Measurements from ENCODE around the gene PADI2.

The PADI2 gene

GRCh38 chr1:17155257-17155920 is 36.1 kb upstream of the PADI2 start:
- TF ChIP-seq, protein P1, sequence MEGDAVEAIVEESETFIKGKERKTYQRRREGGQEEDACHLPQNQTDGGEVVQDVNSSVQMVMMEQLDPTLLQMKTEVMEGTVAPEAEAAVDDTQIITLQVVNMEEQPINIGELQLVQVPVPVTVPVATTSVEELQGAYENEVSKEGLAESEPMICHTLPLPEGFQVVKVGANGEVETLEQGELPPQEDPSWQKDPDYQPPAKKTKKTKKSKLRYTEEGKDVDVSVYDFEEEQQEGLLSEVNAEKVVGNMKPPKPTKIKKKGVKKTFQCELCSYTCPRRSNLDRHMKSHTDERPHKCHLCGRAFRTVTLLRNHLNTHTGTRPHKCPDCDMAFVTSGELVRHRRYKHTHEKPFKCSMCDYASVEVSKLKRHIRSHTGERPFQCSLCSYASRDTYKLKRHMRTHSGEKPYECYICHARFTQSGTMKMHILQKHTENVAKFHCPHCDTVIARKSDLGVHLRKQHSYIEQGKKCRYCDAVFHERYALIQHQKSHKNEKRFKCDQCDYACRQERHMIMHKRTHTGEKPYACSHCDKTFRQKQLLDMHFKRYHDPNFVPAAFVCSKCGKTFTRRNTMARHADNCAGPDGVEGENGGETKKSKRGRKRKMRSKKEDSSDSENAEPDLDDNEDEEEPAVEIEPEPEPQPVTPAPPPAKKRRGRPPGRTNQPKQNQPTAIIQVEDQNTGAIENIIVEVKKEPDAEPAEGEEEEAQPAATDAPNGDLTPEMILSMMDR (conservative IDR thresholded peaks at IDR 0.05; ENCODE audit: low read length) = no peak
- no peak for DNase-seq (ENCODE audit: low read depth)

DNA sequence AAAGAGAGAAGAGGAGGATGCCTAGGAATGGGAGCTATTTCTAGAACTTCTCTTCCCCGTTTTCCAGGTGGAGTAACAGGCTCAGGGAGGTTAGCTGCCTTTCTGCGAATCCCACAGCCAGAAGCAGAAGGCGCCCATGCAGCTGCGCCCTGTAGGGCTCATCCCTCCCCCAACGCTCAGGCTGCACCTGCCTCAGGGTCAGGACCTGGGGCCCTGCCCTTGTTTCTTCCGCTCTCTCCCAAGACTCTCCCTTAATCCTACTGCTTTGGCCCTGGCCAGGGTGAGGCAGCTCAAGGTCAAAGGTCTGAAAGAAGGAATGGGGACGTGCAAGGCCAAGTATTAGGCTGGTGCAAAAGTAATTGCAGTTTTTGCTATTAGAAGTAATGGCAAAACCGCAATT is 30.5 kb upstream of the PADI2 start:
- no peak overlapping the region for H3K4me3 ChIP-seq (ENCODE audit: low read length)
- TF ChIP-seq, protein P1 (conservative IDR thresholded peaks at IDR 0.05; ENCODE audit: low read length) = no peak
- DNase-seq (ENCODE audit: low read depth) = no peak

More at GRCh38 chr1:17155257-17155920, 36.1 kb upstream of the PADI2 start:
- no peak overlapping the region for H3K4me3 ChIP-seq (ENCODE audit: low read length)

DNA sequence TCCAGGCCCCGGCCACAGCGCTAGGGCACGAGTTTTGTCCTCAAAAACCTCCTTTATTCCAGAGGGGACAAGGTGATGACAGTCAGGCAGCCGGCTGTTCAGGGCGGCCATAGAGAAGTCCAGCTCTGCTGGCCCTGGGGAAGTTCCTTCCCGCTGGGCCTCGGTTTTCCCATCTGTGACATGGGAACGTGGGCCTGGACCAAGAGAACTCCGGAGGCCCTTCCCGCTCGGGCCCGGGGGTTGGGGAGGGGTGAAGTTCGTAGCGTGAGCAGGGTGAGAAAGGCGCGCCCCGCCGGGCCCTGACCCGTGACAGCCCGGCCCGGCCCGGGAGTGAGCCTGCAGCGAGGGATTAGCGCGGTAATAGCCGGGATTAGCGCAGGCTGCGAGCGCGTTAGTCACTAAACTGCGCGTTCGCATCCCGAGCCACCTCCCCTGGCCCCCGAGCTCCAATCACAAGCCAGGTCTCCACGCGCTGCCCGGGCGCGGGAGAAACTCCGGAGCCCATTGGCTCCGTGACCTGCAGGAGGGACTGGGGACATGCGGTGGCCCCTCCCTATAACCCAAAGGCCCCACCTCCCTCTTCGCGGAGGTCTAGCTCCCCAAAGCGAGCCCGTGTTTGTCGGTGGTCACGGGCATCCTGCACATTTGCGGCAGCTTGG is 29.8 kb upstream of the PADI2 start:
- no peak overlapping the region for H3K4me3 ChIP-seq (ENCODE audit: low read length)
- TF ChIP-seq, protein P1 (conservative IDR thresholded peaks at IDR 0.05; ENCODE audit: low read length) = no peak
- DNase-seq (ENCODE audit: low read depth) = no peak

DNA sequence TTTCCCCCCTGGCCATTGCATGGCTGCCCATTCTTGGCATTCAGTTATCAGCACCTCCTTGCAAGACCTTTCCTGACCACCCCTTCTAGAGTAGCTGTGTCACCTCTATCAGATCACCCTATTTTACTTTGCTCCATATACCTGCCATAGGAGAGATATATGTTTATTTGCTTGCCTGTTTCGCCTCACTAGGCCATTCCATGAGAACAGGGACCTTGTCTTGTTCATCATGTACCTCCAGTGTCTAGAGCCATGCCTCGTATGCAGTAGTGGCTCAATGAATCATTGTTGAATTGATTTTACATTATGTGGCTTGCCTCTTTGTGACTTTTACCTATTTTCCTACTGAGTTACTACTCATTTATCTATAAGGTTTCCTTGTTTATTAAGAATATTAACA is 26.4 kb upstream of the PADI2 start:
- TF ChIP-seq, protein P1 (conservative IDR thresholded peaks at IDR 0.05; ENCODE audit: low read length) = no peak
- no peak overlapping the region for H3K4me3 ChIP-seq (ENCODE audit: low read length)
- no peak for DNase-seq (ENCODE audit: low read depth)

DNA sequence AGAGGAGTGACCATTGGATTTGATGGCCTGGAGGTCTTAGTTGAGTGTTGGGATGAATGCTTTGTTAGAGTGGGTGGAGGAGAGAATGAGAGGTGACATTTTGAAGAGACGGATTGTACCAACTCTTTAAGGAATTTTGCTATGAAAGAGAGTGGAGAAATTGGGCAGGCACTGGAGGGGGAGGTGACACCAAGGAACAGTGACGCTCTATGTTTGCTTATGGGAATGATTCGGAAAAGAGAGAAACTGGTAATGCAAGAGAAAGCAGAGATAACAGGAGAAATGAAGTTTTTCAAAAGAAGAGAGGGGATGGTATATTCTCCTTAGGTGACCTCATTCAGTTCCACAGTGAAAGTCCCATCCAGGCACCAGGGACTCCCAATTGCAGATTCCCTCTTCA is 24.5 kb upstream of the PADI2 start:
- no peak overlapping the region for H3K4me3 ChIP-seq (ENCODE audit: low read length)
- DNase-seq (ENCODE audit: low read depth) = no peak
- TF ChIP-seq, protein P1 (conservative IDR thresholded peaks at IDR 0.05; ENCODE audit: low read length) = no peak

DNA sequence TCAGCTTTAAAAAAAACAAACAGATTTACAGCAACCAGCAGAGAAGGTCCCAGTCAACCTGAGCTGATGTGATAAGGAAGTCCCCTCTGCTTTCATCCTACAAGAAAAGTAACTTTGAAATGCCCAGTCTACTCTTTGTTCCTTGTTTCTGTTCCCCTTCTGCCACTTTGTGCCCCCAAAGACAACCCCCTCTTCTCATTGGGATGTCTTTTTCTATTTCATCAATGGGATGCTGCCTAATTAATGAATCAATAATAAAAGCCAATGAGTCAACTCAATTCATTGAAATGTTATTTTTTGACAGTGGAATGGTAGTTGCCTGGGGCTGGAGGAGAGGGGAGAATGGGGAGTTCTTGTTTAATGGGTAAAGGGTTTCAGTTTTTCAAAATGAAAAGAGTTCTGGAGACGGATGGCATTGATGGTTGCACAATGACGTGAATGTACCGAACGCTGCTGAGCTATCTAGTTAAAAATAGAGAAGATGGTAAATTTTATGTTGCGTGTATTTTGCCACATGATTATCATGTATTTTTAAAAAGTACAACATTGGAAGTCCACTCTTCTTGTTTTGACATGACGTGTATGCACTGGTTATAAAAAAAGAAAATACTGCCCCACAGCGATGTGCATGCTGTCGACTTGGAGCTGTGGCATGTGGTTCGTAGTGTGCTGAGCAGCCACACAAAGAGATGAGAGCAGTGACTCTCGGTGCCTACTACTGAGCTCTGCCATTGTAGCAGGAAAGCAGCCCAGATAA is 22.4 kb upstream of the PADI2 start:
- H3K4me3 ChIP-seq (ENCODE audit: low read length) = no peak overlapping the region
- TF ChIP-seq, protein P1 (conservative IDR thresholded peaks at IDR 0.05; ENCODE audit: low read length) = no peak
- DNase-seq (ENCODE audit: low read depth) = no peak

Data from AG10803 (cell line).